ENCODE results near the gene APOO. TPM values are rescaled to one million over a fixed set of nuclear protein-coding genes. Genes with fewer than 3 reads are reported as not detected.
A peak's percentile ranks its signal among the peaks of the same experiment; 100 is the strongest.

Gene APOO
- total and polyA plus RNA-seq, 2 of the 13 experiments (the other 11 are each of a cell fraction or from before 2014, with no cell fraction given): 9.7 to 22.1 TPM

- TF ChIP-seq ZNF253 (CRISPR knock-in tag; IDR thresholded peaks at IDR 0.05; ENCODE audit: borderline replicate concordance): no peak
- no peak for TF ChIP-seq ATM (IDR thresholded peaks at IDR 0.05; ENCODE audit: borderline replicate concordance)
- TF ChIP-seq RFXAP (CRISPR knock-in tag; IDR thresholded peaks at IDR 0.05; ENCODE audit: borderline replicate concordance): no peak; the same call in 1 of the 2 replicates
- peak; percentile 52 for TF ChIP-seq ESRRA (CRISPR knock-in tag; IDR thresholded peaks at IDR 0.05; ENCODE audit: low read depth)
- TF ChIP-seq ELF4 (CRISPR knock-in tag; IDR thresholded peaks at IDR 0.05; ENCODE audit: borderline replicate concordance): 0 out of 2 replicates have a peak, but pooled peaks have one; percentile 38
- TF ChIP-seq NR2F6 (IDR thresholded peaks at IDR 0.05): no peak
- no peak for TF ChIP-seq NR2F6 (CRISPR knock-in tag; IDR thresholded peaks at IDR 0.05)
- TF ChIP-seq CHCHD3 (CRISPR knock-in tag; IDR thresholded peaks at IDR 0.05): no peak
- no peak for TF ChIP-seq TEAD3 (CRISPR knock-in tag; optimal IDR thresholded peaks at IDR 0.05; ENCODE audit: borderline replicate concordance)
- TF ChIP-seq ZNF260 (CRISPR knock-in tag; IDR thresholded peaks at IDR 0.05; ENCODE audit: borderline replicate concordance, low read depth): no peak
- no peak for TF ChIP-seq SMC3 (IDR thresholded peaks at IDR 0.05; ENCODE audit: low read length)
- no peak for TF ChIP-seq ATF4 (CRISPR knock-in tag; IDR thresholded peaks at IDR 0.05)
- no peak for TF ChIP-seq REST (IDR thresholded peaks at IDR 0.05; ENCODE audit: borderline replicate concordance in 1 of 2, low read depth in 1 of 2, low read length in 2 of 2)
- no peak for TF ChIP-seq CBX5 (CRISPR knock-in tag; IDR thresholded peaks at IDR 0.05; ENCODE audit: borderline replicate concordance)
- TF ChIP-seq PRDM15 (CRISPR knock-in tag; IDR thresholded peaks at IDR 0.05): no peak
- TF ChIP-seq PATZ1 (CRISPR knock-in tag; IDR thresholded peaks at IDR 0.05): peak; percentile 87
Measured at GRCh38 chrX:23907498-23908218, at the start of gene APOO, which contains the start of gene CXorf58 (continued).
